HepG2 (cell line): ENCODE measurements around the gene CHKA. TPM values are rescaled to one million over a fixed set of nuclear protein-coding genes. Genes with fewer than 3 reads are reported as not detected.
A peak's percentile ranks its signal among the peaks of the same experiment; 100 is the strongest.

ENCODE experiments used
- ATM ChIP-seq: fragments of 450-650 bp; IDR thresholded peaks from 2 replicates; pipeline ENCODE4 v1.7.1; 2017; ENCODE audit warnings: mild to moderate bottlenecking, borderline replicate concordance
- DNMT3B ChIP-seq: conservative IDR thresholded peaks from 2 replicates; pipeline ENCODE4 v1.6.1; 2016; ENCODE audit warnings: missing biosample characterization, control low read depth
- HMGA1 ChIP-seq: sonication (generic); formaldehyde crosslinking; conservative IDR thresholded peaks from 2 replicates; pipeline ENCODE4 v1.4.0; 2020; ENCODE audit warnings: missing genetic modification reagents
- IKZF5 ChIP-seq: IDR thresholded peaks from 2 replicates; pipeline ENCODE4 v1.6.1; 2018; ENCODE audit warnings: missing genetic modification reagents, mild to moderate bottlenecking, missing compliant biosample characterization
- KDM6A ChIP-seq: IDR thresholded peaks from 2 replicates; pipeline ENCODE4 v1.6.1; 2016; ENCODE audit warnings: low read depth
- MAZ ChIP-seq, 2 experiments: sonication (generic) in 1 of 2; formaldehyde crosslinking in 1 of 2; IDR thresholded peaks; 2 replicates each; pipeline versions ENCODE4 v1.5.0 to v1.6.1; 2012 to 2020; ENCODE audit warnings: low read depth in 2 of 2, mild to moderate bottlenecking in 2 of 2, borderline replicate concordance in 1 of 2, improper control_type of control experiment in 1 of 2, low read length in 1 of 2, missing genetic modification reagents in 1 of 2, moderate library complexity in 1 of 2
- NBN ChIP-seq: fragments of 450-650 bp; conservative IDR thresholded peaks from 2 replicates; pipeline ENCODE4 v1.6.1; 2017
- REL ChIP-seq: sonication (generic); formaldehyde crosslinking; conservative IDR thresholded peaks from 2 replicates; pipeline ENCODE4 v1.8.0; 2022; ENCODE audit warnings: mild to moderate bottlenecking, missing genetic modification reagents, moderate library complexity
- SP2 ChIP-seq: sonication (generic); formaldehyde crosslinking; IDR thresholded peaks from 2 replicates; pipeline ENCODE4 v1.5.1; 2020; ENCODE audit warnings: mild to moderate bottlenecking, missing genetic modification reagents
- TBP ChIP-seq: sonication (generic); formaldehyde crosslinking; IDR thresholded peaks from 2 replicates; pipeline ENCODE4 v1.5.0; 2020; ENCODE audit warnings: missing genetic modification reagents
- TCF12 ChIP-seq, 2 experiments: fragments of 450-650 bp in 1 of 2; sonication (generic) in 1 of 2; formaldehyde crosslinking in 1 of 2; IDR thresholded peaks; 2 replicates each; pipeline versions ENCODE4 v1.6.1 to v1.8.0; 2017 to 2022; ENCODE audit warnings: antibody characterized with exemption in 1 of 2, mild to moderate bottlenecking in 1 of 2, missing genetic modification reagents in 1 of 2, moderate library complexity in 1 of 2
- ZBTB38 ChIP-seq: sonication (generic); formaldehyde crosslinking; IDR thresholded peaks from 2 replicates; pipeline ENCODE4 v1.5.1; 2020; ENCODE audit warnings: mild to moderate bottlenecking, missing genetic modification reagents
- ZFP62 ChIP-seq: sonication (generic); formaldehyde crosslinking; IDR thresholded peaks from 2 replicates; pipeline ENCODE4 v1.4.0; 2020; ENCODE audit warnings: missing genetic modification reagents
- ZFY ChIP-seq: sonication (generic); formaldehyde crosslinking; IDR thresholded peaks from 2 replicates; pipeline ENCODE4 v1.4.0; 2020; ENCODE audit warnings: missing genetic modification reagents
- ZKSCAN5 ChIP-seq: sonication (generic); formaldehyde crosslinking; IDR thresholded peaks from 2 replicates; pipeline ENCODE4 v1.5.1; 2020; ENCODE audit warnings: mild to moderate bottlenecking, missing genetic modification reagents
- ZNF224 ChIP-seq: sonication (generic); formaldehyde crosslinking; IDR thresholded peaks from 2 replicates; pipeline ENCODE4 v1.5.0; 2020; ENCODE audit warnings: mild to moderate bottlenecking, missing genetic modification reagents
- ZNF615 ChIP-seq: sonication (generic); formaldehyde crosslinking; IDR thresholded peaks from 2 replicates; pipeline ENCODE4 v1.5.0; 2020; ENCODE audit warnings: mild to moderate bottlenecking, missing genetic modification reagents, borderline replicate concordance
- ZNF737 ChIP-seq: sonication (generic); formaldehyde crosslinking; IDR thresholded peaks from 2 replicates; pipeline ENCODE4 v1.5.0; 2020; ENCODE audit warnings: missing genetic modification reagents, mild to moderate bottlenecking, borderline replicate concordance
- ZZZ3 ChIP-seq: sonication (generic); formaldehyde crosslinking; IDR thresholded peaks from 2 replicates; pipeline ENCODE4 v1.4.0; 2020; ENCODE audit warnings: missing genetic modification reagents, mild to moderate bottlenecking, borderline replicate concordance
- polyA plus RNA-seq, 8 experiments: library from polyadenylated mRNA; depleted of rRNA in 3 of 8; stranded (reverse) in 7 of 8; unstranded in 1 of 8; fragments of >200 nt; fragmentation: Illumina TruSeq in 4 of 8; extraction: Trizol in 4 of 8; gene quantifications; 2 replicates each; pipeline versions ENCODE4 v1.2.1 to v1.2.3, GENCODE V29; 2011 to 2016; ENCODE audit warnings: low read depth in 4 of 8, missing spikeins in 1 of 8, mixed read lengths in 1 of 8; ENCODE audit not compliant: insufficient read depth in 1 of 8
- total RNA-seq, 5 experiments: library from RNA; depleted of rRNA; stranded (reverse); fragments of >200 nt; fragmentation: Illumina TruSeq; extraction: Trizol; gene quantifications; 2 replicates each; pipeline ENCODE4 v1.2.3, GENCODE V29; 2016; ENCODE audit warnings: low read depth in 1 of 5
- TF ChIP-seq, protein P1 (sequence below): fragments of 450-650 bp; IDR thresholded peaks from 2 replicates; pipeline ENCODE4 v1.6.1; 2017
- TF ChIP-seq, protein P2 (sequence below): sonication (generic); formaldehyde crosslinking; conservative IDR thresholded peaks from 2 replicates; pipeline ENCODE4 v1.8.0; 2022; ENCODE audit warnings: mild to moderate bottlenecking, moderate library complexity, missing genetic modification reagents
- TF ChIP-seq, protein P3 (sequence below): IDR thresholded peaks from 2 replicates; pipeline ENCODE4 v1.6.1; 2016; ENCODE audit warnings: missing compliant biosample characterization, missing genetic modification reagents, borderline replicate concordance

The CHKA gene
- total and polyA plus RNA-seq, 2 of the 13 experiments (the other 11 are each of a cell fraction or from before 2014, with no cell fraction given), result 71.6 to 92.7 TPM

DNA sequence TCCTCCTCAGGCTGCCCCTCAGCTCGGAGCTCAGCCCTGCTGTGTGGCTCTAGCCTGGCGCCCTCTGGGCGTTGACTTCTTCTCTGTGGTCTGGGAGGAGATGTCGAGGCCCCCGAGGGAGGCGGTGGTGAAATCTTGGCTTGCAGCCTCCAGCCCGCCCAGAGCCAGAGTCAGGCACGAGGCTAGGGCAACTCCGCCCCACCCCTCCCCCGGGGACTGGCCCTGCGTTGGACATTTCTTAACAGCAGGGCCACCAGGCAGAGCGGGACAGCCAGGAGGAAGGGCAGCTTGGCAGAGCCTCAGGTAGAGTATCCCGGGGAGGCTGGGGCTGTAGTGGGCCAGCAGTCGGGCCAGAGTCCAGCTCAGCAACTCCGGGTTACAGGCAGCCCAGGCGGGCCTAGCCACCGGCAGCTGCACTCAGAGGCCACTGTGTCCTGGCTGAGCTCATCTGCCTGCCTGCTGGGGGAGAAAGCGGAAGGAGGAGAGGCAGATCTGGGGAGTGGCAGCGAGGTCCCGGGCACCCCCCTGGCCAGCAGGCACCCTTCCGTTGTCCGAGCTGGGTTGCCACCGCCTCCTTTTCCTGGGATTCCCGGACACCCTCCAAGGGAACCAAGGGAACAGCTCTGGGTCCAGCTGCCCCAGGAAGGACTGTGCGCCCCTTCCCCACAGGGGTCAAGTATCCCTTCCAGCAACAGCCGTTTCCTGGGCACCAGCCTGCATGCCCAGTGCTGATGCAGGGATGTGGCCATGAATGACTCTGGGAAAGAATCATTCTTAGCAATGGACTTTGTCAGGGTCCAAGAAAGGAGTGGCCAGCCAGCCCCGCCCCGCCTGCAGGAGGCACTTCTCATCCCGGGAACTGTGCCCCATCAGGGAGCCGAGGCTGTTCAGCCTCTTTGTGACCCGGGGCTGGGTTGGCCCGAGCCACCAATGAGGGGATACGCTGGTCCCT lies 110.8 kb downstream of the CHKA start, which contains the start of gene ALDH3B1 (continued):
- TF ChIP-seq, protein P1, sequence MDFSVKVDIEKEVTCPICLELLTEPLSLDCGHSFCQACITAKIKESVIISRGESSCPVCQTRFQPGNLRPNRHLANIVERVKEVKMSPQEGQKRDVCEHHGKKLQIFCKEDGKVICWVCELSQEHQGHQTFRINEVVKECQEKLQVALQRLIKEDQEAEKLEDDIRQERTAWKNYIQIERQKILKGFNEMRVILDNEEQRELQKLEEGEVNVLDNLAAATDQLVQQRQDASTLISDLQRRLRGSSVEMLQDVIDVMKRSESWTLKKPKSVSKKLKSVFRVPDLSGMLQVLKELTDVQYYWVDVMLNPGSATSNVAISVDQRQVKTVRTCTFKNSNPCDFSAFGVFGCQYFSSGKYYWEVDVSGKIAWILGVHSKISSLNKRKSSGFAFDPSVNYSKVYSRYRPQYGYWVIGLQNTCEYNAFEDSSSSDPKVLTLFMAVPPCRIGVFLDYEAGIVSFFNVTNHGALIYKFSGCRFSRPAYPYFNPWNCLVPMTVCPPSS, result no peak
- TF ChIP-seq NBN, result no peak
- TF ChIP-seq IKZF5 (CRISPR knock-in tag), result 0 out of 2 replicates have a peak, but pooled peaks have one; percentile 54
- TF ChIP-seq ZZZ3, result no peak
- TF ChIP-seq TCF12 (IDR thresholded peaks at IDR 0.05), result no peak
- TF ChIP-seq TCF12 (CRISPR knock-in tag; IDR thresholded peaks at IDR 0.05), result no peak
- TF ChIP-seq ZNF224 (CRISPR knock-in tag), result 0 out of 2 replicates have a peak, but pooled peaks have one; percentile 49
- TF ChIP-seq KDM6A (CRISPR knock-in tag), result no peak
- TF ChIP-seq ZFP62 (CRISPR knock-in tag), result no peak
- TF ChIP-seq, protein P2, sequence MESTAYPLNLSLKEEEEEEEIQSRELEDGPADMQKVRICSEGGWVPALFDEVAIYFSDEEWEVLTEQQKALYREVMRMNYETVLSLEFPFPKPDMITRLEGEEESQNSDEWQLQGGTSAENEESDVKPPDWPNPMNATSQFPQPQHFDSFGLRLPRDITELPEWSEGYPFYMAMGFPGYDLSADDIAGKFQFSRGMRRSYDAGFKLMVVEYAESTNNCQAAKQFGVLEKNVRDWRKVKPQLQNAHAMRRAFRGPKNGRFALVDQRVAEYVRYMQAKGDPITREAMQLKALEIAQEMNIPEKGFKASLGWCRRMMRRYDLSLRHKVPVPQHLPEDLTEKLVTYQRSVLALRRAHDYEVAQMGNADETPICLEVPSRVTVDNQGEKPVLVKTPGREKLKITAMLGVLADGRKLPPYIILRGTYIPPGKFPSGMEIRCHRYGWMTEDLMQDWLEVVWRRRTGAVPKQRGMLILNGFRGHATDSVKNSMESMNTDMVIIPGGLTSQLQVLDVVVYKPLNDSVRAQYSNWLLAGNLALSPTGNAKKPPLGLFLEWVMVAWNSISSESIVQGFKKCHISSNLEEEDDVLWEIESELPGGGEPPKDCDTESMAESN, result peak; percentile 68; the same call in 1 of the 2 replicates
- no peak for TF ChIP-seq HMGA1 (CRISPR knock-in tag)
- peak; percentile 86 for TF ChIP-seq ZFY (CRISPR knock-in tag)
- 0 out of 2 replicates have a peak, but pooled peaks have one; percentile 36 for TF ChIP-seq ZKSCAN5 (CRISPR knock-in tag)
- TF ChIP-seq TBP (CRISPR knock-in tag), result no peak
- TF ChIP-seq SP2 (CRISPR knock-in tag), result no peak
- 0 out of 2 replicates have a peak, but pooled peaks have one; percentile 21 for TF ChIP-seq MAZ (IDR thresholded peaks at IDR 0.05; ENCODE audit: borderline replicate concordance, low read depth, low read length)
- peak; percentile 72; the same call in 1 of the 2 replicates for TF ChIP-seq MAZ (CRISPR knock-in tag; IDR thresholded peaks at IDR 0.05; ENCODE audit: low read depth)
- no peak for TF ChIP-seq ATM
- TF ChIP-seq DNMT3B (CRISPR knock-in tag), result no peak; the same call in 1 of the 2 replicates
- TF ChIP-seq ZNF737 (CRISPR knock-in tag), result no peak
- TF ChIP-seq REL (CRISPR knock-in tag), result no peak
- TF ChIP-seq, protein P3, sequence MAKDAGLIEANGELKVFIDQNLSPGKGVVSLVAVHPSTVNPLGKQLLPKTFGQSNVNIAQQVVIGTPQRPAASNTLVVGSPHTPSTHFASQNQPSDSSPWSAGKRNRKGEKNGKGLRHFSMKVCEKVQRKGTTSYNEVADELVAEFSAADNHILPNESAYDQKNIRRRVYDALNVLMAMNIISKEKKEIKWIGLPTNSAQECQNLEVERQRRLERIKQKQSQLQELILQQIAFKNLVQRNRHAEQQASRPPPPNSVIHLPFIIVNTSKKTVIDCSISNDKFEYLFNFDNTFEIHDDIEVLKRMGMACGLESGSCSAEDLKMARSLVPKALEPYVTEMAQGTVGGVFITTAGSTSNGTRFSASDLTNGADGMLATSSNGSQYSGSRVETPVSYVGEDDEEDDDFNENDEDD, result peak; percentile 78
- no peak for TF ChIP-seq ZBTB38
- TF ChIP-seq ZNF615 (CRISPR knock-in tag), result no peak
